IMR-90 (cell line): ENCODE data around the gene GCH1. TPM values are rescaled to one million over a fixed set of nuclear protein-coding genes. Genes with fewer than 3 reads are reported as not detected.

Experiments used
- ATAC-seq: fragments of 200-7000 bp; cut with Tn5 transposase; 2 replicates; pipeline ENCODE4 v1.9.1; 2020; ENCODE audit warnings: low read depth, mild to moderate bottlenecking, moderate library complexity
- BruUV-seq: library from RNA; stranded (reverse); fragments of 400-500 nt; replicated peaks from 2 replicates; lab custom pipeline; 2021; lab: Mats Ljungman, UMichigan
- CTCF ChIA-PET: fragments of 300-600 bp; formaldehyde crosslinking; extraction: SDS; loops from one replicate; lab custom pipeline; 2021; ENCODE audit warnings: antibody characterized with exemption; lab: Yijun Ruan, JAX
- POLR2A ChIA-PET: fragments of 300-600 bp; sonication (Branson Sonifier 250); formaldehyde crosslinking; loops from one replicate; lab custom pipeline; 2022; ENCODE audit warnings: antibody characterized with exemption; ENCODE audit not compliant: unreplicated experiment; lab: Charles Lee
- DNase-seq: peaks from one replicate; pipeline ENCODE4 v3.0.0; 2013
- H2AFZ ChIP-seq: replicated peaks from 2 replicates; pipeline ENCODE3; 2013; ENCODE audit warnings: low read length, mild to moderate bottlenecking; ENCODE audit not compliant: poor library complexity
- H2AK5ac ChIP-seq: 2 replicates; pipeline ENCODE4 v1.6.1; 2013; ENCODE audit warnings: low read depth, low read length, inconsistent platforms
- H2AK9ac ChIP-seq: replicated peaks from 2 replicates; pipeline ENCODE3; 2013; ENCODE audit warnings: mild to moderate bottlenecking, low read depth, low read length, moderate library complexity; ENCODE audit not compliant: poor library complexity
- H2BK120ac ChIP-seq: 2 replicates; pipeline ENCODE4 v1.6.1; 2013; ENCODE audit warnings: low read depth, low read length, inconsistent platforms
- H2BK15ac ChIP-seq: 3 replicates; pipeline ENCODE4 v1.6.1; 2013; ENCODE audit warnings: low read depth, low read length, inconsistent platforms
- H2BK20ac ChIP-seq: 2 replicates; pipeline ENCODE4 v1.6.1; 2013; ENCODE audit warnings: low read depth, mild to moderate bottlenecking, inconsistent platforms, low read length, moderate library complexity
- H2BK5ac ChIP-seq: 2 replicates; pipeline ENCODE4 v1.6.1; 2013; ENCODE audit warnings: mild to moderate bottlenecking, low read depth, low read length, inconsistent platforms; ENCODE audit not compliant: poor library complexity, severe bottlenecking
- H3K14ac ChIP-seq: replicated peaks from 2 replicates; pipeline ENCODE4 v1.6.1; 2013; ENCODE audit warnings: low read depth, low read length, inconsistent platforms
- H3K18ac ChIP-seq: 2 replicates; pipeline ENCODE4 v1.6.1; 2013; ENCODE audit warnings: low read depth, low read length, control low read depth
- H3K23ac ChIP-seq: 2 replicates; pipeline ENCODE4 v1.6.1; 2013; ENCODE audit warnings: low read depth, low read length, inconsistent platforms
- H3K27ac ChIP-seq: 2 replicates; pipeline ENCODE4 v1.5.1; 2013; ENCODE audit warnings: mild to moderate bottlenecking, control low read depth, low read length; ENCODE audit not compliant: insufficient read depth
- H3K27me3 ChIP-seq: 2 replicates; pipeline ENCODE4 v1.6.1; 2013; ENCODE audit warnings: low read length; ENCODE audit not compliant: control insufficient read depth, insufficient read depth
- H3K36me3 ChIP-seq: 2 replicates; pipeline ENCODE4 v1.6.1; 2013; ENCODE audit warnings: low read length, mixed read lengths; ENCODE audit not compliant: control insufficient read depth, insufficient read depth
- H3K4ac ChIP-seq: 2 replicates; pipeline ENCODE4 v1.6.1; 2013; ENCODE audit warnings: low read depth, low read length, inconsistent platforms
- H3K4me1 ChIP-seq: 2 replicates; pipeline ENCODE4 v1.6.1; 2013; ENCODE audit warnings: low read length, mixed read lengths; ENCODE audit not compliant: control insufficient read depth, insufficient read depth
- H3K4me2 ChIP-seq: 2 replicates; pipeline ENCODE4 v1.6.1; 2013; ENCODE audit warnings: low read depth, mild to moderate bottlenecking, control low read depth, low read length, moderate library complexity
- H3K4me3 ChIP-seq: 2 replicates; pipeline ENCODE4 v1.5.1; 2013; ENCODE audit warnings: low read depth, mild to moderate bottlenecking, control low read depth, low read length, moderate library complexity; ENCODE audit not compliant: insufficient read depth
- H3K56ac ChIP-seq: 2 replicates; pipeline ENCODE4 v1.6.1; 2013; ENCODE audit warnings: low read length, inconsistent platforms; ENCODE audit not compliant: insufficient read depth; ENCODE audit errors: extremely low read depth
- H3K79me1 ChIP-seq, 2 experiments: 2 replicates each; pipeline ENCODE4 v1.6.1; 2013; ENCODE audit warnings: low read length in 2 of 2, inconsistent platforms in 1 of 2, low read depth in 1 of 2
- H3K9ac ChIP-seq: 2 replicates; pipeline ENCODE4 v1.6.1; 2013; ENCODE audit warnings: low read depth, low read length, control low read depth
- H3K9me1 ChIP-seq: 2 replicates; pipeline ENCODE4 v1.6.1; 2013; ENCODE audit warnings: low read length, inconsistent platforms; ENCODE audit not compliant: insufficient read depth
- H3K9me3 ChIP-seq: 2 replicates; pipeline ENCODE4 v1.6.1; 2013; ENCODE audit warnings: low read length; ENCODE audit not compliant: control insufficient read depth, insufficient read depth
- H4K20me1 ChIP-seq: 2 replicates; pipeline ENCODE4 v1.6.1; 2013; ENCODE audit warnings: low read length, inconsistent platforms; ENCODE audit not compliant: insufficient read depth
- H4K5ac ChIP-seq: 2 replicates; pipeline ENCODE4 v1.6.1; 2013; ENCODE audit warnings: mild to moderate bottlenecking, low read depth, low read length, control low read depth
- H4K8ac ChIP-seq, 2 experiments: 2 replicates each; pipeline ENCODE4 v1.6.1; 2013; ENCODE audit warnings: low read depth in 2 of 2, low read length in 2 of 2, control low read depth in 1 of 2, inconsistent platforms in 1 of 2
- H4K91ac ChIP-seq: 2 replicates; pipeline ENCODE4 v1.6.1; 2013; ENCODE audit warnings: low read depth, low read length, inconsistent platforms; ENCODE audit not compliant: insufficient read depth
- CHD1 ChIP-seq: IDR thresholded peaks from 2 replicates; pipeline ENCODE4 v1.6.1; 2012; ENCODE audit warnings: low read depth, low read length, improper control_type of control experiment
- FOS ChIP-seq: fragments of 150-350 bp; IDR thresholded peaks from 2 replicates; pipeline ENCODE4 v1.6.1; 2016; ENCODE audit warnings: low read depth, low read length
- WGBS, 2 experiments: methylation state at CpG; one replicate each; pipeline versions ENCODE4 v1.1.5 to v1.1.7; 2013; ENCODE audit warnings: missing lambda C conversion rate in 2 of 2; ENCODE audit not compliant: insufficient read length in 1 of 2; ENCODE audit errors: extremely low coverage in 2 of 2; 5-methylcytosine and 5-hydroxymethylcytosine counted together
- dilution Hi-C: fragments of 300-500 bp; cut with HindIII; formaldehyde crosslinking; loops from one replicate; pipeline ENCODE4 v1.14.3; 2018; ENCODE audit warnings: low sequenced_read_pairs; ENCODE audit not compliant: unreplicated experiment
- in situ Hi-C: fragments of 300-500 bp; cut with MboI; formaldehyde crosslinking; loops from 3 replicates; pipeline ENCODE4 v1.14.3; 2019; ENCODE audit warnings: low sequenced_read_pairs, inconsistent platforms, mixed read lengths
- intact Hi-C: fragments of 100-400 bp; cut with micrococcal nuclease; formaldehyde crosslinking; loops from 2 replicates; pipeline ENCODE4 v1.10.0; 2022
- polyA plus RNA-seq, 3 experiments: library from polyadenylated mRNA; depleted of rRNA; stranded (reverse); fragments of >200 nt; gene quantifications; 2 replicates each; pipeline ENCODE4 v1.2.3, GENCODE V29; 2012; ENCODE audit warnings: low replicate concordance in 1 of 3
- total RNA-seq: library from RNA; depleted of rRNA; stranded (reverse); fragments of >200 nt; gene quantifications from 2 replicates; pipeline ENCODE4 v1.2.3, GENCODE V29; 2012

GCH1 gene
- total and polyA plus RNA-seq, 2 of the 4 experiments (the other 2 are of a cell fraction), result 0.54 to 0.74 TPM

GRCh38 chr14:54922598-54922997 is 20.0 kb upstream of the GCH1 start:
- BruUV-seq, result no TSS peak
- Histone ChIP-seq H2BK15ac (no peak overlapping the region), H3K79me1 (no peaks in the 10 kb centered on the region), H3K14ac (no peak overlapping the region; the same call in 1 of the 2 replicates), H2BK5ac (no peak overlapping the region), H4K8ac (no peak overlapping the region), H3K56ac (no peak overlapping the region), H4K20me1 (no peaks in the 10 kb centered on the region), H4K5ac (no peak overlapping the region), H3K36me3 (no peaks in the 10 kb centered on the region), H3K23ac (no peak overlapping the region), H3K9me3 (no peaks in the 10 kb centered on the region), H3K27me3 (no peaks in the 10 kb centered on the region), H2AK5ac (no peak overlapping the region), H2AFZ (peak overlapping the region; percentile 4), H2BK120ac (no peak overlapping the region), H3K4me3 (no peak overlapping the region), H3K4me2 (no peak overlapping the region; the same call in 1 of the 2 replicates), H3K4ac (no peak overlapping the region), H2AK9ac (no peak overlapping the region), H3K27ac (no peak overlapping the region), H3K9ac (no peak overlapping the region), H3K18ac (no peak overlapping the region), H3K9me1 (no peaks in the 10 kb centered on the region), H3K4me1 (no peaks in the 10 kb centered on the region; the same call in 1 of the 2 replicates), H4K91ac (no peak overlapping the region), H2BK20ac (no peak overlapping the region)
- ATAC-seq (peak; percentile 70), DNase-seq (peak; percentile 27)
- dilution Hi-C loops (no loop called here), intact Hi-C loops (no loop called here), in situ Hi-C loops (no loop called here)
- TF ChIP-seq FOS, result no peak
- no peak for TF ChIP-seq CHD1
- ChIA-PET POLR2A (no interaction called here), CTCF (no interaction called here)
- 20% methylated on average over 1 of the region's 3 CpGs; no CpG with 5 or more reads in 1 of the 2 experiments for WGBS, 2 experiments
